GM15510 (cell line): ENCODE results near the gene GNG12.

Source experiments
- POLR2A ChIP-seq: IDR thresholded peaks from 3 replicates; pipeline ENCODE4 v1.6.1; 2011; ENCODE audit warnings: borderline replicate concordance; ENCODE audit not compliant: insufficient read length; ENCODE audit errors: extremely low read depth

The GNG12 gene

GRCh38 chr1:67745875-67746698 is 87.2 kb downstream of the GNG12 start:
- TF ChIP-seq POLR2A = no peak

GRCh38 chr1:67743072-67743725 is 90.1 kb downstream of the GNG12 start:
- no peak for TF ChIP-seq POLR2A

- TF ChIP-seq POLR2A = no peak
These were observed 91.5 kb downstream of the GNG12 start for GRCh38 chr1:67741736-67742135.

DNA sequence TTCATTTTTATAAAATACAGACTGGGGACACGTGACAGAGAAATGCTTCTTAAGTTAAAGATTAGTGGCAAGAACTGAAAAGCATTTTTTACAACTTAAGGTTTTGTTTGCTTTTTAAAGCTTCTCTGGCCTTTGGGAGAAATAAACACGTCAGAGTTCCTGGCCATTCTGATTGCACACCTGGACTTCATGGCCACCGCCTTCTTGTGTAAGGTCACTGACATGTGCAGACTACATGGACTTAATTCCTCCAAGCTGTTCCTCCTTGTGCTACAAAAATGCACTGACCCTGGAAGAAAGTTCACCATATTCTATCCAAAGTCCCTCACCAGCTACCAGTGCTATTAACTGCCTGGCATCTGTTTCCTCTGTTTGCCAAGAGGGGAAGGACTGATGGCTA is 92.1 kb downstream of the GNG12 start:
- no peak for TF ChIP-seq POLR2A

DNA sequence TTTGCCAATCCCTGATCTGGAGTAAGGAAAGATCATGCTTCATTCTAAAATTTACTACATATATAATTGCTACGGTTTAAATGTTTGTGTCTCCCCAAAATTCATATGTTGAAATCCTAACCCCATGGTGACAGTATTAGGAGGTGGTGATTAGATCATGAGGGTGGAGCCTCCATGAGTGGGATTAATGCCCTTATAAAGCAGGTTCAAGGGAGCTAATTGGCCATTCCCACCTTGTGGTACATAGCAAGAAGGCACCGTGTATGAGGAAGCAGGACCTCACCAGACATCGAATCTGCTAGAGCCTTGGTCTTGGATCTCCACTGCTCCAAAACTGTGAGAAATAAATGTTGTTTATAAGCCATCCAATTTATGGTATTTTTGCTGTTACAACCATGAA is 92.7 kb downstream of the GNG12 start:
- TF ChIP-seq POLR2A = no peak

- TF ChIP-seq POLR2A = no peak
These were observed 93.9 kb downstream of the GNG12 start for GRCh38 chr1:67739361-67739760.

DNA sequence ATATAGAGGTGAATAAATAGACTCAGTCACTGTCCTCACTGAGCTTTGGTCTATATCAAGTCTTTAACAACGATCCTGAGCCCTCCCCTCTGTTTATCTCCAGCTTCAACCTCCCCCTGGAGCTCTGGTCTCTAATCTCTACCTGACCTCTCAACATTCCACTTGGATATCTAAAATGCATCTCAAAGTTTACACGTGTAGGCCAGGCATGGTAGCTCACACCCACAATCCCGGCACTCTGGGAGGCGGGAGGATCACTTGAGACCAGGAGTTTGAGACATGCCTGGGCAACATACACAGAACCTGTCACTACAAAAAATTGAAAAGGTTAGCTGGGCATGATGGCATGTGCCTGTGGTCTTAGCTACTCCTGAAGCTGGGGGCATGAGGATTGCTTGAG is 94.9 kb downstream of the GNG12 start:
- TF ChIP-seq POLR2A = no peak

GRCh38 chr1:67737875-67738274 is 95.4 kb downstream of the GNG12 start:
- no peak for TF ChIP-seq POLR2A

DNA sequence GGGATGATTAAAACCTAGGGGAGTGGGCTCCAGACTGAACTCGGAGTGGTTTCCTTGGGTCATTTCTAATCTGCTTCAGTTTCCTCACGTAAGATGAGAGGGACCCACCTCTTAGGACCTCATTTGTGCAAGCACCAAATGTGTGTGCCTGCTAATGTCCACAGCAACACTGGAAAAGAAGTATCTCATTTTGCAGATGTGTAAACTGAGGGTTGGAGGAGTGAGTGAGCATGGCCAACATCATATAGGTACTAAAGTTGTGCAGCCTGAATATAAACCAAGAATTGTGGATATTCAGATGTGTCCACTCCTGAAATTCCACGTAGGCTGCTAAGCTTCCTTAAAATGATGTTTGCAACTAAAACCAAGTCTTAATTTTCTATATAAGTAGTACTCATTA is 96.5 kb downstream of the GNG12 start:
- TF ChIP-seq POLR2A = no peak

GRCh38 chr1:67735806-67736627 is 97.2 kb downstream of the GNG12 start:
- TF ChIP-seq POLR2A = peak; percentile 36

- no peak for TF ChIP-seq POLR2A
These were observed 98.1 kb downstream of the GNG12 start for GRCh38 chr1:67735206-67735605.

GRCh38 chr1:67734323-67734690 is 99.0 kb downstream of the GNG12 start:
- TF ChIP-seq POLR2A = no peak

GRCh38 chr1:67733681-67734322 is 99.5 kb downstream of the GNG12 start:
- TF ChIP-seq POLR2A = no peak

- TF ChIP-seq POLR2A = no peak
These were observed 100.5 kb downstream of the GNG12 start for GRCh38 chr1:67732750-67733151.

- no peak for TF ChIP-seq POLR2A
These were observed 101.9 kb downstream of the GNG12 start for GRCh38 chr1:67731322-67731721.
